Adrenal gland (tissue), 12 donors: ENCODE results near the gene RALGDS. TPM values are rescaled to one million over a fixed set of nuclear protein-coding genes. Genes with fewer than 3 reads are reported as not detected.

ENCODE experiments used
- DNase-seq, 7 donors: peaks; one replicate each; pipeline ENCODE4 v3.0.0-alpha.2; 2019 to 2020
- H3K27ac ChIP-seq, 5 donors: fragments of 200-600 bp; sonication (generic) in 4 of 5; 1 replicate in 3 of 5; 2 replicates in 2 of 5; pipeline versions ENCODE4 v1.5.1 to v1.8.0; 2016 to 2020; ENCODE audit warnings: mild to moderate bottlenecking in 1 of 5
- H3K27me3 ChIP-seq: fragments of 200-600 bp; 2 replicates; pipeline ENCODE4 v1.8.0; 2021
- H3K36me3 ChIP-seq, 2 donors: fragments of 200-600 bp; replicated peaks in 1 of 2; 1 replicate in 1 of 2; 2 replicates in 1 of 2; pipeline versions ENCODE4 v1.5.1 to v1.8.0; 2018 to 2022
- H3K4me1 ChIP-seq, 2 donors: fragments of 200-600 bp; replicated peaks in 1 of 2; 1 replicate in 1 of 2; 2 replicates in 1 of 2; pipeline versions ENCODE4 v1.5.1 to v1.8.0; 2018 to 2021
- H3K4me3 ChIP-seq, 4 donors: fragments of 200-600 bp; sonication (generic) in 3 of 4; one replicate each; pipeline ENCODE4 v1.5.1; 2016 to 2018
- H3K9me3 ChIP-seq, 3 donors: fragments of 200-600 bp; sonication (generic) in 1 of 3; replicated peaks in 1 of 3; 1 replicate in 2 of 3; 2 replicates in 1 of 3; pipeline versions ENCODE4 v1.5.1 to v1.8.0; 2016 to 2021
- CTCF ChIP-seq, 6 experiments: fragments of 450-650 bp in 4 of 6; fragments of 200-600 bp in 2 of 6; sonication (generic) in 1 of 6; IDR thresholded peaks; 1 replicate in 5 of 6; 2 replicates in 1 of 6; pipeline versions ENCODE4 v1.5.1 to v1.8.0; 2016 to 2021; ENCODE audit warnings: antibody characterized with exemption in 6 of 6, mild to moderate bottlenecking in 2 of 6, moderate library complexity in 1 of 6
- POLR2A ChIP-seq, 2 donors: fragments of 450-650 bp; IDR thresholded peaks; one replicate each; pipeline ENCODE4 v1.6.1; 2017; ENCODE audit warnings: antibody characterized with exemption in 2 of 2, mild to moderate bottlenecking in 2 of 2, moderate library complexity in 1 of 2
- WGBS, 4 donors: extraction: QIAGEN DNeasy Blood & Tissue Kit in 2 of 4; methylation state at CpG; one replicate each; pipeline versions ENCODE4 v1.1.5 to v1.1.7; 2013 to 2017; 5-methylcytosine and 5-hydroxymethylcytosine counted together
- intact Hi-C, 2 donors: fragments of 100-400 bp; cut with DNase I; formaldehyde crosslinking; loops; one replicate each; pipeline versions ENCODE4 v1.14.1 to v1.15.0; 2022 to 2023
- polyA plus RNA-seq, 3 donors: library from polyadenylated mRNA; stranded (reverse); fragments of 200-250 nt in 2 of 3; fragments of 350-450 nt in 1 of 3; fragmentation: Illumina TruSeq in 1 of 3; extraction: RNeasy Lipid Tissue Mini Kit (QIAGEN cat#74804) in 1 of 3; gene quantifications; one replicate each; pipeline ENCODE4 v1.2.3, GENCODE V29; 2013 to 2014
- total RNA-seq, 9 donors: library from RNA; depleted of rRNA in 4 of 9; stranded (reverse); fragments of >200 nt in 4 of 9; fragments of 120-200 nt in 1 of 9; fragmentation: NEBNext Ultra II Directional in 1 of 9; extraction: Animal tissue kit (Norgen Biotek cat#: 25700) in 1 of 9; gene quantifications; one replicate each; pipeline versions ENCODE4 v1.1.0 to v1.2.4, GENCODE V29; 2013 to 2023
- donor health status: healthy with polysubstance abuse.
- donor health status: Bipolar disorder and iron deficiency.
- donor health status: DM: yes; HTN: yes; CAD: no.
- donor health status: DM: no; HTN: no; CAD: no.
- donor health status: DM: no; HTN: no; CAD: no.
- donor health status: DM: yes; HTN: yes; CAD: no.

RALGDS gene
- total and polyA plus RNA-seq, 12 donors = 21.3 to 170 (median 67.5) TPM

- 80 to 90% (median 80%) methylated on average over 10 to 13 of the region's 13 CpGs for WGBS, 4 donors
- no peaks in the 10 kb centered on the region for H3K27me3 ChIP-seq
- peak overlapping the region in 1 of 4 donors; percentile 36 for H3K4me3 ChIP-seq
- TF ChIP-seq POLR2A (IDR thresholded peaks at IDR 0.05) = peak in 1 of 2 donors; percentile 6
- no peak for TF ChIP-seq CTCF (IDR thresholded peaks at IDR 0.05)
- no peak for DNase-seq
- peak overlapping the region in 3 of 5 donors; percentile 67 to 77 (median 69) for H3K27ac ChIP-seq
- intact Hi-C loops = loop anchor here (2.0 to 10.0 kb wide), 3 partner anchors 33 to 99 kb away; no protein-coding TSS in a partner anchor
- H3K36me3 ChIP-seq = no peaks in the 10 kb centered on the region
- H3K4me1 ChIP-seq = peaks cover 42 to 63% of the 10 kb centered on the region in 2 donors
- no peaks in the 10 kb centered on the region for H3K9me3 ChIP-seq
Measured at GRCh38 chr9:133143639-133144141, 22.6 kb upstream of the RALGDS start.

- H3K27me3 ChIP-seq = no peaks in the 10 kb centered on the region
- no peak overlapping the region for H3K4me3 ChIP-seq
- H3K9me3 ChIP-seq = no peaks in the 10 kb centered on the region
- H3K4me1 ChIP-seq = peaks cover 42 to 61% of the 10 kb centered on the region in 2 donors
- no peaks in the 10 kb centered on the region for H3K36me3 ChIP-seq
- H3K27ac ChIP-seq = peak overlapping the region in 2 of 5 donors; percentile 25 to 67
- peak in 2 of 7 donors; percentile 24 to 42 for DNase-seq
- no peak for TF ChIP-seq CTCF (IDR thresholded peaks at IDR 0.05)
- no peak for TF ChIP-seq POLR2A (IDR thresholded peaks at IDR 0.05)
- intact Hi-C loops = loop anchor here in 1 of 2 donors (10.0 kb wide), 1 partner anchor 98 kb away; no protein-coding TSS in a partner anchor
- 53 to 71% (median 59%) methylated on average over 14 to 18 of the region's 18 CpGs for WGBS, 4 donors
Measured at GRCh38 chr9:133142684-133143622, 21.9 kb upstream of the RALGDS start.

- TF ChIP-seq POLR2A (IDR thresholded peaks at IDR 0.05) (no peak), CTCF (IDR thresholded peaks at IDR 0.05) (no peak)
- Histone ChIP-seq H3K4me1 (peaks cover 39 to 57% of the 10 kb centered on the region in 2 donors), H3K9me3 (no peaks in the 10 kb centered on the region), H3K27me3 (no peaks in the 10 kb centered on the region), H3K4me3 (no peak overlapping the region), H3K27ac (peak overlapping the region in 3 of 5 donors; percentile 51 to 67 (median 62)), H3K36me3 (no peaks in the 10 kb centered on the region)
- intact Hi-C loops = loop anchor here in 1 of 2 donors (10.0 kb wide), 1 partner anchor 97 kb away; no protein-coding TSS in a partner anchor
- DNase-seq = peak; percentile 68 to 91 (median 77)
- WGBS, 4 donors = 29 to 43% (median 33%) methylated on average over 5 to 16 of the region's 16 CpGs
Measured at GRCh38 chr9:133141833-133142595, 21.0 kb upstream of the RALGDS start.
